Measurements from ENCODE around the gene CAMKK1.

CAMKK1 gene

DNA sequence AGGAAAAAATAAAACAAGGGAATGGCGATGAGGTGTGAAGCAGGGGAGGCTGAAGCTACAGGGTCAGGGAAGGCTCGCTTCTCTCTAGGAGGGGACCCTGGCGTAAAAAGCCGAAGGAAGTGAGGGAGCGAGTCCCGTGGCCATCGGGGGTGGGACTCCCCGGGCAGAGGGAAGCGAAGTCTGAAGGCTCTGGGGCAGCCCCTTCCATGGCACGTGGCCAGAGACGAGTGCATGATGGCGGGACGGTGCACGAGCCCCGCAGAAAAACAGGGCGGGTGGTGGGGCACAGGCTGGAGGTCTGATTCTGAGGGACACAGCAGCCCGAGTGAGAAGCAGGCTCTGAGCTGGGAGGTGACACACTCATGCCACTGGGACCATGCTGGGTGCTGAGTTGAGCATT is 25.7 kb downstream of the CAMKK1 start:
- Histone ChIP-seq H2AFZ (ENCODE audit: low read length) (no peak overlapping the region), H3K4me1 (ENCODE audit: insufficient read depth, low read length, poor library complexity, severe bottlenecking) (peaks cover 5% of the 10 kb centered on the region), H3K9me3 (ENCODE audit: insufficient read depth, low read depth, low read length) (no peaks in the 10 kb centered on the region), H3K4me2 (ENCODE audit: low read depth, low read length, poor library complexity, severe bottlenecking) (no peak overlapping the region), H3K9ac (ENCODE audit: low read depth, low read length, poor library complexity, severe bottlenecking) (no peak overlapping the region), H3F3A (ENCODE audit: low read depth) (no peaks in the 10 kb centered on the region), H3K27me3 (ENCODE audit: insufficient read depth, low read length, poor library complexity, severe bottlenecking) (no peaks in the 10 kb centered on the region), H4K20me1 (ENCODE audit: insufficient read depth, low read length, poor library complexity, severe bottlenecking) (no peaks in the 10 kb centered on the region), H3K9me2 (replicated peaks; ENCODE audit: low read depth, low read length) (no peaks in the 10 kb centered on the region), H3K79me2 (ENCODE audit: insufficient read depth, low read length) (no peaks in the 10 kb centered on the region), H3K4me3 (ENCODE audit: low read length, poor library complexity, severe bottlenecking) (no peak overlapping the region), H3K36me3 (ENCODE audit: insufficient read depth, low read length) (no peaks in the 10 kb centered on the region)
- TF ChIP-seq, protein P1, sequence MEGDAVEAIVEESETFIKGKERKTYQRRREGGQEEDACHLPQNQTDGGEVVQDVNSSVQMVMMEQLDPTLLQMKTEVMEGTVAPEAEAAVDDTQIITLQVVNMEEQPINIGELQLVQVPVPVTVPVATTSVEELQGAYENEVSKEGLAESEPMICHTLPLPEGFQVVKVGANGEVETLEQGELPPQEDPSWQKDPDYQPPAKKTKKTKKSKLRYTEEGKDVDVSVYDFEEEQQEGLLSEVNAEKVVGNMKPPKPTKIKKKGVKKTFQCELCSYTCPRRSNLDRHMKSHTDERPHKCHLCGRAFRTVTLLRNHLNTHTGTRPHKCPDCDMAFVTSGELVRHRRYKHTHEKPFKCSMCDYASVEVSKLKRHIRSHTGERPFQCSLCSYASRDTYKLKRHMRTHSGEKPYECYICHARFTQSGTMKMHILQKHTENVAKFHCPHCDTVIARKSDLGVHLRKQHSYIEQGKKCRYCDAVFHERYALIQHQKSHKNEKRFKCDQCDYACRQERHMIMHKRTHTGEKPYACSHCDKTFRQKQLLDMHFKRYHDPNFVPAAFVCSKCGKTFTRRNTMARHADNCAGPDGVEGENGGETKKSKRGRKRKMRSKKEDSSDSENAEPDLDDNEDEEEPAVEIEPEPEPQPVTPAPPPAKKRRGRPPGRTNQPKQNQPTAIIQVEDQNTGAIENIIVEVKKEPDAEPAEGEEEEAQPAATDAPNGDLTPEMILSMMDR (conservative IDR thresholded peaks at IDR 0.05; ENCODE audit: low read length): no peak

GRCh38 chr17:3866276-3866675 is 26.6 kb downstream of the CAMKK1 start:
- no peak overlapping the region for H3K4me3 ChIP-seq (ENCODE audit: low read length, poor library complexity, severe bottlenecking)
- no peaks in the 10 kb centered on the region for H3F3A ChIP-seq (ENCODE audit: low read depth)
- H3K36me3 ChIP-seq (ENCODE audit: insufficient read depth, low read length): no peaks in the 10 kb centered on the region

DNA sequence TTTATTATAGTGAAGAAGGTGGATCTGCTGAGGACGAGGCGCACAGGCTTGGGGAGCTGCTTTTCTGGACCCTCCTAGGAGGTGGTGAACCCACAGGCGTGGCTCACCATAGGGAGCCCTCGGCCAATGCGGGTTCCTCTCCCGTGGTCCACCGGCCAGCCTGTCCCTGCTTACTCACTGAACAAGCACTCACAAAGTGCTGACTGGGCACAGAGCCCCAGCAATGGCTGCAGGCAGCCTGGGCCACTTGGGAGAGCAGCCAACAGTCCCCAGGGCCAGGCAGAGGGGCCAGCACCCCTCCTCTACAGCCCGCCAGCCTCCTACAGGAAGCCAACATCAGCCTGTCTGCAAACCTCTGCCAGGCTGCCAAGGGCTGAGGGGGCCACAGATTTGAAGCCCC is 27.7 kb downstream of the CAMKK1 start:
- H3K4me3 ChIP-seq (ENCODE audit: low read length, poor library complexity, severe bottlenecking): no peak overlapping the region
- H4K20me1 ChIP-seq (ENCODE audit: insufficient read depth, low read length, poor library complexity, severe bottlenecking): no peaks in the 10 kb centered on the region
- no peaks in the 10 kb centered on the region for H3F3A ChIP-seq (ENCODE audit: low read depth)
- H3K36me3 ChIP-seq (ENCODE audit: insufficient read depth, low read length): no peaks in the 10 kb centered on the region
- H2AFZ ChIP-seq (ENCODE audit: low read length): no peak overlapping the region
- H3K9me2 ChIP-seq (replicated peaks; ENCODE audit: low read depth, low read length): no peaks in the 10 kb centered on the region
- no peaks in the 10 kb centered on the region for H3K79me2 ChIP-seq (ENCODE audit: insufficient read depth, low read length)
- H3K9ac ChIP-seq (ENCODE audit: low read depth, low read length, poor library complexity, severe bottlenecking): no peak overlapping the region
- no peaks in the 10 kb centered on the region for H3K27me3 ChIP-seq (ENCODE audit: insufficient read depth, low read length, poor library complexity, severe bottlenecking)
- peaks cover 5% of the 10 kb centered on the region for H3K4me1 ChIP-seq (ENCODE audit: insufficient read depth, low read length, poor library complexity, severe bottlenecking)
- H3K4me2 ChIP-seq (ENCODE audit: low read depth, low read length, poor library complexity, severe bottlenecking): no peak overlapping the region
- H3K9me3 ChIP-seq (ENCODE audit: insufficient read depth, low read depth, low read length): no peaks in the 10 kb centered on the region
- TF ChIP-seq, protein P1 (conservative IDR thresholded peaks at IDR 0.05; ENCODE audit: low read length): no peak
- no peak for TF ChIP-seq EZH2phosphoT487 (IDR thresholded peaks at IDR 0.05; ENCODE audit: borderline replicate concordance)

More at GRCh38 chr17:3866276-3866675, 26.6 kb downstream of the CAMKK1 start:
- no peaks in the 10 kb centered on the region for H4K20me1 ChIP-seq (ENCODE audit: insufficient read depth, low read length, poor library complexity, severe bottlenecking)
- H3K9ac ChIP-seq (ENCODE audit: low read depth, low read length, poor library complexity, severe bottlenecking): no peak overlapping the region
- H3K9me3 ChIP-seq (ENCODE audit: insufficient read depth, low read depth, low read length): no peaks in the 10 kb centered on the region
- no peak overlapping the region for H2AFZ ChIP-seq (ENCODE audit: low read length)
- H3K9me2 ChIP-seq (replicated peaks; ENCODE audit: low read depth, low read length): no peaks in the 10 kb centered on the region
- no peak overlapping the region for H3K4me2 ChIP-seq (ENCODE audit: low read depth, low read length, poor library complexity, severe bottlenecking)
- H3K27me3 ChIP-seq (ENCODE audit: insufficient read depth, low read length, poor library complexity, severe bottlenecking): no peaks in the 10 kb centered on the region
- peaks cover 5% of the 10 kb centered on the region for H3K4me1 ChIP-seq (ENCODE audit: insufficient read depth, low read length, poor library complexity, severe bottlenecking)
- TF ChIP-seq, protein P1 (conservative IDR thresholded peaks at IDR 0.05; ENCODE audit: low read length): no peak
- TF ChIP-seq EZH2phosphoT487 (IDR thresholded peaks at IDR 0.05; ENCODE audit: borderline replicate concordance): no peak
- no peaks in the 10 kb centered on the region for H3K79me2 ChIP-seq (ENCODE audit: insufficient read depth, low read length)

All from Loucy (cell line).